HG03565 (cell line): ENCODE results near the gene REEP2.

Experiments used
- ATAC-seq: cut with Tn5 transposase; IDR thresholded peaks from one replicate; pipeline ENCODE4 v1.9.1; 2021; ENCODE audit warnings: mild to moderate bottlenecking, moderate library complexity; ENCODE audit not compliant: unreplicated experiment

REEP2 gene

DNA sequence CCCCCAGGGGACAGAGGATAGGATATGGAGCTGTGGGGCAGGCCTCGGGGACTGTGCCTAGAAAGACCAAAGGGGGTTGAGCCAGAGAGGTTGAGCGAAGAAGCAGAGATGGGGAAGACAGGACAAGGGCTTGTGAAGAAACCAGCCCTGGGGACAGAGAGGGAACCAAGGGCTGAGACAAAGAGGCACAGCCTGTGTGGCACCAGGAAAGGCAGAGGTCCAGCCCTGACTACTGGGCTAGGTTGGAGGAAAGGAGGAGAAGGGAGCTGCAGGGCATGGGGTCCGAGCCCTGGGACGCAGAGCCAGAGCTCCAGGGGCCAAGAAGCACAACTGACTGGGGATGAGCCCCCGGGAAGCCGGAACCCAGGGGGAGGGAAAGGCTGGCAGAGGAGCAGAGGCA is 9.2 kb downstream of the REEP2 start:
- no peak for ATAC-seq

DNA sequence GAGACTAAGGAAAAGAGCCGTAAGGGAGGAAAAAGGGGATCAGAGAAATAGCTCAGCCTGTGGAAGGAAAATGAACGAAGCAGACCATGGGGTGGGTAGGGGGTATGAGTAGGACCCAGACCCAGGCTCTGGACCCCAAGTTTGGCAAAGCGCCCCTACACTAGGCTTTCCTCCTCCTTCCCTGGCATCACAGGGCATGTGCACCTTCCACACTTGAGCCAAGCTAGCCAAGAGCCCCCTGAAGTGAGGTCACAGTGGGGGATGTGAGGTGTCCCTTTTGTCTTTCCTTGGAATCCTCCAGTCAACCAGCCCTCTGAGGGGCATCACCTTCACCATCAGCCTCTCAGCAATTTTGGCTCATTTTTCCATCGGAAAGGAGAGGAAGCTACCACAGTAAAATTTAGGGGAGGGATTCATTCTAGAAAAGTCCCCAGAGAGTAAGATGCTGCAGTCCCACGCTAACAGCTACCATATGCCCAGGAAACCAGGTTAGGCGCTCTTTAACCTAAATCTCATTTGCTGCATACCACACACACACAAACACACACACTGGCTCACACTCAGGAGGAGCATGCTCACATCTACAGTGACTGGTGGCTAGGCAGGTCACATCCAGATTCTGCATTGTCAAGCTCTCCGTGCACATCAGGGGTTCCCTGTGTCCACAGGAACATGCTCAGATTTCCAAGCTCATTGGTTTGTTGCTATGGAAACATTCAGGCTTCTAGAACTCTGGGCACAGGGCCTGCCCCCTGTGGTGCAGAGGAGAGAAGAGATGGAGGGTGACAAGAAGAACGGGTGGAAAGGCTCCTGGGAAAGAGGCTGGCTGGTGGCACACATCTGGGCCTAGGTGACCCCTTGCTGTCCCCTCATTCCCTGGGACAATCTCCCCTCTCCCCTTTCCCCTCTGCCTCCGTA is 9.9 kb downstream of the REEP2 start:
- no peak for ATAC-seq

DNA sequence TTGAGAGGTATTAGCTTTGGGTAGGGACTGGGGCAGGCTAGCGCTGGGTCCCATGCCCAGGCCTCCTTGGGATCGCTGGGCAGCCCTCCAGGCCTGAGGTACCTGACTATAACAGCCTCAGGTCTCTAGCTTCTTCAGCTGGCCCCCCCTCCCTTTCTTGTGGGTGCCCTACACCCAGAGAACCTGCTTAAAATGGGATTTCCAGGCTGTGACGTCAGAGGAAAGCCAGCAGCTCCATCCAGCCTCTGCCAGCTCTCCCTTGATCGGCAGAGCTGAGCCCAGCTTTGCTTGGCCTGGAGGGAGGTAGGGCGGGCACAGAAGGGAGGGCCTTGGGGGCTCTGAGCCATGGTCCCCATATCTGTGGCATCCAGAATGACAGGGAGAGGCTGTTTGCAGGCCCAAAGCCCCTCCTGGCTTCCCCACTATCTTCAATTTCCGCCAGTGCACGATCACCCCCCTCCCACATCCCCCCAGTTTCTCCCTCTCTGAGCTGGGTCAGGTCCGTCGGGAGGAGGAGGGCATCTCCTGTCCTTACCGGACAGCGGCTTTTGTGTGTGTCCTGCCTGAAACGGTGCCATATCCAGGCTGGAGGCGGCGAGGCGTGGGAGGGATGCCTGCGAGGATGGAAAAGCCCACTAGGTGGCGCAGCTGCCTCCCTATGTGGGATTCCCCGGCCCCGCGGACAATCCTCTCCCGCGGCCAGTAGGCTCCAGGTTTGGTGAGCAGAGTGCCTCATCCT is 10.8 kb downstream of the REEP2 start:
- peak; percentile 69 for ATAC-seq

DNA sequence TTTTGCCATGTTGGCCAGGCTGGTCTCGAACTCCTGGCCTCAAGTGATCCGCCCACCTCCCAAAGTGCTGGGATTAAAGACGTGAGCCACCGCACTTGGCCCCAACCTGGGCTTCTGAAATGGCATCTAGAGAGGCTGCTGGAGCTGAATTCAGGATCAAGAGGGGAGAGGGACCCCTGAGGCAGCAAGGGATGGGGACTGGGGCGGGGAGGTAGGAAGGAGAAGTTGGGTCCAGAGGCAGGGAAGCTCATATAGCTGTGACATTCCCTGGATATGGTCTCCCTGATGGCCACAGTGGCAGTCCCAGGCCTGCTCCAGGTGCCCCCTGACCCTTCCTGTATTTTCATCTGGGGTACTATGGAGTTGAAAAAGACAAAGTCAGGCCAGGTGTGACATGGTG is 12.1 kb downstream of the REEP2 start:
- no peak for ATAC-seq

DNA sequence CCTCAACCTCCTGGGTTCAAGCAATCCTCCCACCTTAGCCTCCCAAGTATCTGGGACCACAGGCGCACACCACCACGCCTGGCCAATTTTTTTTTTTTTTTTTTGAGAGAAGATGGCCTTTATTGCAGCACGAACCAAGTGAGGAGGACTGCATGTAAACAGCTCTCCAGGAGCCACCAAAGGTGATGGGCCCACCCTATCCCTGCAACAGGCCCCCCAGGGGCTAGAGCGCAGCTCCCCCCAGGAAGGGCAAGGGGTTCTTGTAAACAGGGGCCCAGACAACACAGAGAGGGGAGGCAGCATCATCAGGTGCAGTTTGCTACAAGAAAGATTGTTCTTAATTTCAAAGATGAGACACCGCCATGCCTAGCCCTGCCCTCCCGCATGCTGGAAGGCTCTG is 13.9 kb downstream of the REEP2 start:
- ATAC-seq, result no peak

DNA sequence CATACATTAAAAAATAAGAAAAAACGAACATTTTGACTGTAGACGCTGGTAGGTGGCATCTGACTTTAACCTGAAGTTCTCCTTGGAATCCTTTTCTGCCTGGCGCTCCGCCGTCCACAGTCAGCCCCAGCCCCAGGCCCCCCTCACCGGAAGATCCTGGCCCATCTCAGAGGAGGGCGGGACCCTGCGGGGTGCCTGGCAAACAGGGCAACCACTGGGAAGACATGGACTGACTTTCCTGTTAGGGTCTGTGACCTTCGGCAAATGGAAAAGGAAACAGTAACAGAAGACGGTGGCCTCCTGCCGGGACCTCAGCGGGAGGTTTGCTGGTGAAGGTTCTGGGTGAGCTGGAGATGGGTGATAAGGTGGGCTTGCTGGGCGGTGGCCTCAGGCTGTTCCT is 14.7 kb downstream of the REEP2 start:
- ATAC-seq, result no peak

DNA sequence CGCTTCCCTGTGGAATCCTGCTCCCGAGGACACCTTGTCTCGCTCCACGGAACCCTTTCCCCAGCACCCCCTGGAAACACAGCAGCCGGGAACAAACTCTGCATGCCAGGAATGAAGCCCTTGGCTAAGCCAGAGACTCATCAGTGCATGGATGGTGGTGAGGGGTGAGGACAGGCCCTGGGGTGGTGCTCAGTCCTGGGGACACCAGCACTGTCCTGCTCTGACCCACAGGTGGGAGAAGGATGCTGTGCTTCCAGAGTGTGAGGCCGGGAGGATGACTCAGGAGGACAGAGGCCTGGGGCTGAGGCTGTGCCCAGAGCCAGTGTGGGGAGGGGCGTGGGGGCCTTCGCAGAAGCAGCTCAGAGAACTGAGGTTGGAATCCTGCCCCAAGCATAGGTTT is 15.3 kb downstream of the REEP2 start:
- ATAC-seq, result no peak

DNA sequence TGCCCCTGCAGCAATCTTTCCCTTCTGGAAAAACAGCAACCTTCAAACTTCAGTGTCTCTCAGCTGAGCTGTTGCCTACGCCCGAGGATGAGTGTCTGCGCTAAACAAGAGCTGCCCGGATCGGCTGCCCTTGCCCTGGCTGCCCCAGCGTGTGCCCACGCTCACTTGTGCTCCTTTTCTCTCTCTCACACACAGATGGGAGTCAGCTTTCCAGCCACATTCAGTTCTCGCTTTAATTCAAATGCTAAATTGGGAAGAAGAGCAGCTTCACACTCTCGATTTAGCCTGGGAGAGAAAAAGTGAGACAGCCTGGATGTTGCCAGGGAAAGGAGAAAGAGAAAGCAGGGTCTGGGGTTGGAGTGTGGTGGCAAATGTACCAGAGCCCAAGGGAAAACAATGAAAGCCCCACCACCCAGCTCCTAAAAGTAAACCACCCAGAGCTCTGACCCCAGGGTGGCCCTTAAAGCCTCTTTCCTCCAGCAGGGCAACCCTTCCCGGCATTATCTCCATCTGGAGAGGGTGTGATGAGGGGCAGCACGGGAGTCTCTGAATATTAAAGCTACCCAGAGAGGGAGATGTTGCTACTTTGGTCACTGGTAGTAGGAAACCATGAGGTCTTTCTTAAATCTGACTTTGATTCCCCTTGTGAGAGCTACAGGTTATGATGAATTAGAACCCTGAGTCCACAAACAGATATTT is 16.5 kb downstream of the REEP2 start:
- no peak for ATAC-seq

DNA sequence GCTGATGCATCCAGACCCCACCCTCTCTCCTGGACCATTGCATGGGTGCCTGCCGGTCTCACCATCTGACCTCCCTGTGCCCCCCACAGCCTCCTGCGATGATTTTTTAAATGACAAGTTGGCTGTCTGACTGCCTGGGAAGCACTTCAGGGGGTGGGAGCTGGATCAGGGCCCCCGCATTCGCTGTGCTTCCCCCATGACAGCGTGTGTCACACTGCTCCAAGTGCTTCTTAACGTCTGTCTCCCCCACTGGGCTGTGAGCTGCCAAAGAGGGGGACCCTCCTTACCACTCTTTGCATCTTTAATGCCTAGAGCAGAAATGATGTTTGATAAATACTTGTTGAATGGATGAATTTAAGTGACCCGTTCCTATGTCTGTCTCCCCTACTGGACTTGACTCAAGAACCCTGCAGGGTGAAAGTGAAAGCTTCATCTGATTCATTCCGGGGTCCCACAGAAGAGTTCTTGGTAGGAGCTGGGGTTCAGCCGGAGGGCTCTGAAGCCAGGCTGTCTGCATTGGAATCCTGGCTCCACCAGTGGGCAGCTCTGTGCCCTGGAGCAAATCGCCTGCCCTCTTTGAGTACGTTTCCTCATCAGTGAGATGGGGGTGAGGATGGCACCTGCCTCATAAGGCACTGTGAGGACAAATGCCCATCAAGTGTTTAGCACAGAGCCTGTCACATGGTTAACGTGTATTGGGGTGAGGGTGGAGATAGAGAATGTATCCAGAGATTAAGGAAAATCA is 18.8 kb downstream of the REEP2 start:
- ATAC-seq, result no peak

DNA sequence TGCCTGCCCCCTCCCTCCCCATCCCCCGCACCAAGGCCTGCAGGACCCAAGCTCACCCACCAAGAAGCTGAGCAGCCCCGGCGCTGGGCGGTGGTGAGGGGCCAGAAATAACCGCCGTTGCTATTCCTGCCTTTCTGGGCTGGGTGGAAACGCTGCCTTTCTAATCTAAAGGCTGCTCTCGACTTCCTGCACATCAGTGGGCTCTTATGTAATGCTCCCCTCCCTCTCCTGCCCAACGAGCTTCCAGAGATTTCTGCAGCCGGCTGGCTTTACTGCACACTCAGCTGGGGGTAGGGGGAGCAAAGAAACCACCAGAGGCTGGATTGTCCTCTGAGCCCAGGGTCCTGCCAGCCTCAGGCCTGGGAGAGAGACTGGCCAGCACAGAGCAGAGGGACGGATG is 19.5 kb downstream of the REEP2 start:
- no peak for ATAC-seq

DNA sequence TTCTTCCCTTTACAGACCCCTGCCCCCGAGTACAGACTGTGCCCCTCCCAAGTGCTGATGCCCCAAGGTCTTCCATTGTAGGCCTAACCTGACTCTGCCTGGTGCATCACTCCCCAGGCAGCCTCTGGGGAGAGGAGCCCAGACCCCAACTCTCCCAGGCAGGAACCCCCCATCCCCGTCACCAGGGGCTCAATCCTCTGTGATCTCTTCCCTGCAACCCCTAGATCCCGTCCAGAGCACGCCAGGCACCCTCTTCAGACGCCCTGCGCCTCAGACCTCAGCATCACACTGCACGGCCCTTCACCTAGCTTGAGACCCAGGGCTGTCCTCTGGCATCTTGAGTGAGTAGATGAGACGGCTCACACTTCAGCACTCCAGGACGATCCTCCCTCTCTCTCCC is 20.0 kb downstream of the REEP2 start:
- no peak for ATAC-seq

DNA sequence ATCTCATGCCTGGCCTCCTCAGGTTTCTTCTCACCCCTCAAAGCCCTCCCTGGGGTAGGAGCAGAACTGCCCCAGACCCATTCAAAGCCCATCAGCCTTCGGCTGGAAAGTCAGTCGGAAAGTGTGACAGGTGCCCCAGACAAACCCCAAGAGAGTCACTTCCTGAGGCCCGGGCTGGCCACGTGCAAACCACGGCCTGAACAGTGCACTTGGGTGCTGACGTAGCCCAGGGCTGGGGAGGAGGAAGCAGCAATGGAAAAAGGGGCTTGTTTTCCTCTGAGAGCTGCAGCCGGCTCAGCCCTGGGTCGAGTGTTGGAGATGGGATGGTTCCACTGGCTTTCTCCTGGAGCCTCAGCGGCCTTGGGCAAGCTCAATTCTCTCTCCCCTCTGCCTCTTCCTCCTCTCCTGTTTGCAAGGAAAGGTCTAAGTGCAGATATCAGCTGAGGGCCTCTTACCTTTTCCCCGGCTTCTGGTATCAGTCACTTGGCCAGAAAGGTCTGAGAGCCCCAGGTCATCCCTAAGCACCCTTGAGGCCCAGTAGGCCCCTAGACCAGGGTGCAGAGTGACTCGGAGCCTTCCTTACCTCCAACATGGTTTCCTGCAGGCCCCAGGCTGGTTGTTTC is 20.6 kb downstream of the REEP2 start:
- ATAC-seq, result no peak

DNA sequence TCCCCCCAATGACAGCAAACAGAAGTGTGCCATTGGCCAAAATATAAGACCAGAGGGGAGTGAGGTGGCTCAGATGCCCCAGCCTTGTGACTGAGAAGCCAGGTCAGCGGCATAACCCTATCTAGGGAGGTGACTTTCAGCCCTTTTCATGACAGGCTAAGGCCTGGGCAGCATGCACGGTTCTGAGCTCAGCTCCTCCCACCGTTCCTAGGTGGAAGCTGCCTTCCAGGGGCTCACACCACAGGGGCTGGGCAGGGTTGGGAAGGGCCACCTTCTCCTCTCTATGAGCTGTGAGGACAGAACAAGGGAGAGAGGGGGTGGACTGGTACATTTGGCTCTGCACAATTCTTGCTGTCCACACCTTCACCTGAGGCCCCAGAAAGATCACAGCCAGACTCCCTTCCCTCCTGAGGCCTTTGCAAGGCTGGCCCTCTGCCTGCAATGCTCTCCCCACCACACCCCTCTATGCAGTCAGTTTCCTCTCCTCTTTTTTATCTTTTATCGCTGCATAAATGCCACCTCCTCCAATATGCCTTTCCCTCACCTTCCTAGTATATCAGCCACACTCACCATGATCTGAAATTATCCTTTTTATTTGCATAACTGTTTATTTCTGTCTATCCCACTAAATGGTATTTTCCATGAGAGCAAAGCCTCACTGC is 21.3 kb downstream of the REEP2 start:
- ATAC-seq, result no peak

DNA sequence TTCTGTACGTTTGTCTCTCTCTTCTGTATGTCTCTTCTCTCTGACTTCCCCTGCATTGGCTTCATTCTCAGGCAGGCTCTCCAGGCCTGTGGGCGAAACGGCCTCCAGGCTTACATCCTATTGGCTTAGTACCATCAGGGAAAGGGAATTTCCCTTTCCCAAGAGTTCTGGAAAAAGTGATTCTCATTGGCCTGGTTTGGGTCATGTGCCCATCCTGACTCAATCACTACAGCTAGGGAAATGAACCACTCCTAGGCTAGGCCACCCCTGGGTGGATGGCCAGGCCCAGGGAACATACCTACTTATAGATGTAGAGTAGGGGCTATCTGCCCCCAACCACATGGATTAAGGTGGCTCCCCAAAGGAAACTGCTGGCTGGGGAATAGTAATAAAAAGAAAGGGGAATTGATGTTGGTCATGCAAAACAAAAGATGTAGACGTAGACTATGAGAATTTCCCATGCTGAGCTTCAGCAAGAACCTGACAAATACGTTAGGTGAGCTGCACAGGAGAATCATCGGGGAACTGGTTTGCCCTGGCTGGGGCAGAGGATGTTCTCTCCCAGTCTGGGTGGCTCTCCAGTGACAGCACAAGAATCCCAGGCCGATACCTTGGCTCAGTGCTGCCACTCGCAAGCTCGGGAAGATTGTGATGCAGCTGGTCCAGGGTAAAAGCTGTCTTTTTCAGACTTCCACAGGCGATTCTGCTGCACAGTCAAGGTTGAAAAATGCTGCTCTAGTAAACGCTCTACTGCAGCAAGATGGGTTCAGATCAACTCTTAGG is 22.7 kb downstream of the REEP2 start:
- ATAC-seq, result no peak

DNA sequence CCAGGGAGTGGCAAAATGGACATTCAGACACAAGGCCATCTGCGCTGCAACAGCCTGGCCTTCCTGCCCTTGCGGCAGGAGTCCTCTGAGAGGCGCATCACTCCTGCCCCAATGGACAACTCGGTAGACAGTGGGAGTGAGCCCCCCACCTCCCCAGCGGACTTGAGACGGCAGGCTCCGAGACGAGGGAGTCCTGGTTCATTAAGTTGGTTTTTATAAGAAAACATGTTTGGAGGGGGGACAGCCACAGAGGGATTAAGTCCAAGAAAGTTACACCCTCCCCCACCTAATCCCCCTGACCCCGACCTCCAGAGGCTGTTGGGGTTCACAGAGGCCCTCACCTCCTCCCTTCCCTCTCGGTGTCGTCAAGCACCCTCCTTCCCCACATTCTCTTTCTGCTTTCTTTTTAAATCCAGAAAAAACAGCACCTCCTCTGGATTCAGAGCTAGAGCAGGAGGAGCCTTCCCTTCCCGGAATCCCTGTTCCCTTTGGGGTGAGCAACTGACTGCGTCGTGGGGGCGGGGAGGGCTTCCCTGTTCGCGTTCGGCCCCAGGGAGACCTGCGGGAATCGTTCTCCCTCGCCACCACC is 24.7 kb downstream of the REEP2 start:
- no peak for ATAC-seq

DNA sequence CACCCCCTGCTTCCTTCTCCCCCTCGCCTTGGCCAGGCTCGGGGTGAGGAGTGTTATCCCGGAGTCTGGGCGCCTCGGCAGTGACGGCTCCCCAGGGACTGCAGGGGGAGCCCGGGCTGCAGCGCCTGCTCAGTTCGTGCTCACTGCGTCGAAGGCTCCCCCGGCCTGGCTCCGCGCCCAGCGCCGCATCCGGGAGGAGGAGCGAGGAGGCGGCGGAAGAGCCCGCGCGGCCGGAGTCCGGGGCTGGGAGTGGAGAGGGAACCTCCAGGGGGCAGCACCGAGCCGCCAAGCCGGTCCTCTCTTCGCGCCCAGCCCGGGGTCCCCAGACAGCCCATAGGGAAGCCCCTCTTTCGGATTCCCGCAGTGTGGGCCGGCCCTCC is 25.1 kb downstream of the REEP2 start:
- ATAC-seq, result peak; percentile 48

DNA sequence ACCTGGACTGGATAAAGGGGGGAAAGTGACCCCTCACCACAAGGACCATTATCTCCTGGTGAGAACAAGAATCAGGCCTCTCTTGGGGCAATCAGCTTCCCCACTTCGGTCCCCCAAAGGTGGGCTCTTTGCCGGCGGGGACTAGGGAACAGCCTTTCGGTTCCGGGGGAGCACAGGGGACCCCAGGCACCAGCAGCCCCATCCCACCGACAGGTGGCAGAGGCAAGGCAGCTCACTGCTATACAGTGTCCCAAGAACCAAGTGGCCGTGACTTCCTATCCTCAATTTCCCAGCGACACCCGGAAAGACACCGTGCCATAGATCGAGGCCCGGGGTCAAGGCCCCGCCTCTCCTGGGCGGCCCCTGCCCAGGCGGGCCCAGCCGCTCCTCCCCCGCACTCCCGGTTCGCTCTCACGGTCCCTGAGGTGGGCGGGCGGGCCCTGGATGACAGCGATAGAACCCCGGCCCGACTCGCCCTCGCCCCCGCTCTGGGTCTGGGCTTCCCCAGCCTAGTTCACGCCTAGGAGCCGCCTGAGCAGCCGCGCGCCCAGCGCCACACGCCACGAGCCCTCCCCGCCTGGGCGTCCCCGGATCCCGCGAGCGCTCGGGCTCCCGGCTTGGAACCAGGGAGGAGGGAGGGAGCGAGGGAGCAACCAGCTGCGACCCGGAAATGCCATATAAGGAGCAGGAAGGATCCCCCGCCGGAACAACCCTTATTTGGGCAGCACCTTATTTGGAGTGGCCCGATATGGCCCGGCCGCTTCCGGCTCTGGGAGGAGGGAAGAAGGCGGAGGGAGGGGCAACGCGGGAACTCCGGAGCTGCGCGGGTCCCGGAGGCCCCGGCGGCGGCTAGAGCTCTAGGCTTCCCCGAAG is 25.8 kb downstream of the REEP2 start:
- peak; percentile 57 for ATAC-seq
